HG03103 (cell line): ENCODE results near the gene C12orf60.

Source experiments
- ATAC-seq: cut with Tn5 transposase; IDR thresholded peaks from one replicate; pipeline ENCODE4 v1.9.1; 2021; ENCODE audit warnings: low read depth; ENCODE audit not compliant: unreplicated experiment

C12orf60 gene

DNA sequence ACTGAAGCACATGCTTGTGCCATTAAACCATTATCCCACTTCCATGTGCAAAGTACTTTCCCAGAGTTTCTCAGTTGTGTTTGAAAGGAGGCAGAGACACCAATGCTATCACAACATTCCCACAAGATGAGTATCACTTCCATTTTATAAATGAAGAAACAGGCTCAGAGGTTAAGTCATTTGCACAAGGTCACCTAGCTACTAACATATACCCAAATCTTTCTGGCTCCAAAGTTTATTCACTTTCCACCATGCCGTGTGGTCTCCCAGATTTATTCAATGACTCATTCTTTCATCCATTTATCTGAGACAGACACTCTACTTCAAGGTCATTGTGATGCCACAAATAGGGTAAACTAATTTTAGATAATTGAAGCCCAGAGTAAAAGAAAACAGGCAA is 30.5 kb downstream of the C12orf60 start:
- no peak for ATAC-seq

DNA sequence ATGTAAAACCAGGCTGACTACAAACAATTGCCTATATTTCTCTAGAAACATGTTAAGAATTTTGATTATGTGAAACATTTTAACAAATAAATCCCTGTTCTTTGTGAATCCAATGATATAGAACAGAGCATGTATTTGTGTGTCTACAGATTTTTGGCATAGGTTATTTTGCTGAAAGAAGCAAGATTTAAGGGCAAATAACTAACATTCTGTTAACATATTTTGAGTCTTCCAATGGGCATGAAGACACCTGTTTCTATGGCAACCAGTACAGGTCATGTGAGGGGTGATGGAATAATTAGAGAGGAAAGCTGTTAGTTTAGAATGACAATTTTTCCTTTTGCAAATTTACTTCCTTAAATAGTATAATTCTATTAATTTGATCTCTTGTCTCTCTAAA is 31.0 kb downstream of the C12orf60 start:
- ATAC-seq = no peak

DNA sequence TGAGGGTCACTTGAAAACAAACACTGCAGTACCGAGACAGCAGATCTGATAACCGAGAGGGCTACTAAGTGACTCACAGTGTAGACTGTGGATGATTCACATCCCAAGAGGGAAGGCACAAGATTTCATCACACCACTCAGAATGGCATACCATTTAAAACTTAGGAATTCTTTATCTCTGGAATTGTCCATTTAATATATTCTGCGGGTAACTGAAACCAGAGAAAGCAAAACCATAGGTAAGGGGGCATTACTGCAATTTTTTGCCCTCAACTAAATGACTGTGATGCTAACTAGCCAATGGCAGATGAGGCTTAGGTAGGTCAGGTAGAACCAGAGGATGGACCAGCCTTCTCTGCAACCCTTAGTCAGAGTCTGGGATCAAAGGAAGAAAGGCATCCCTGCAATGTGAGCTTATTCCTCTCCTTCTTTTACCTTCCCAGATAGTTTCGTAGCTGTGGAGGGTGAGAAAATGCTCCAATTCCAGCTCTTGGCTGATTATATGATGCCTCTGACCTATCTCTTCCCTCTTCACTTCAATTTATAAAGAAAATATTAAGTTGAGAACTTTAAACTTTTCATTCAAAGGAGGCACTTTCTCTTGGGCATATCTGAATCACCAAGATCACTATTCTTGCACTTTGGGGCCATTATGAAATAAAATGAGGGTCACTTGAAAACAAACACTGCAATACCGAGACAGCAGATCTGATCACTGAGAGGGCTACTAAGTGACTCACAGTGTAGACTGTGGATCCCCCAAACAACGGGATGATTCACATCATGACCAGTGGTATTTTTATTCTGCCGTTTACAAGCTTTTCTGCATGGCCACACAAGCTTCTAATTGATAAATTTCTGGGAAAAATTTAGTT is 33.1 kb downstream of the C12orf60 start:
- no peak for ATAC-seq

DNA sequence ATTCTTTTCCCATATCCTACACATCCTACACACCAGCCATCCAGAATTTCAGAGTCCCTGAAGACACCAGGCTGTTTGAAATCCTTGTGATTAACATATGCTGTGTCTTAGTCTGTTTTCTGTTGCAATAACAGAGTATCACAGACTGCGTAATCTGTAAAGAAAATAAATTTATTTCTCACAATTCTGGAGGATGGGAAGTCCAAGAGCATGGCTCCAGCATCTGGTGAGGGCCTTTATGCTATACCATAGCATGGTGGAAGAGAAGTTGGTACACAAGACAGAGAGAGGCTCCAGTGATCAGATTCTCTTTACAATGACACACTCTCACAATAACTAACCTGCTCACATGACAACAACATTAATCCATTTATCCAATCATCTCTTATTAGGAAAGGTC is 35.8 kb downstream of the C12orf60 start:
- ATAC-seq = no peak

DNA sequence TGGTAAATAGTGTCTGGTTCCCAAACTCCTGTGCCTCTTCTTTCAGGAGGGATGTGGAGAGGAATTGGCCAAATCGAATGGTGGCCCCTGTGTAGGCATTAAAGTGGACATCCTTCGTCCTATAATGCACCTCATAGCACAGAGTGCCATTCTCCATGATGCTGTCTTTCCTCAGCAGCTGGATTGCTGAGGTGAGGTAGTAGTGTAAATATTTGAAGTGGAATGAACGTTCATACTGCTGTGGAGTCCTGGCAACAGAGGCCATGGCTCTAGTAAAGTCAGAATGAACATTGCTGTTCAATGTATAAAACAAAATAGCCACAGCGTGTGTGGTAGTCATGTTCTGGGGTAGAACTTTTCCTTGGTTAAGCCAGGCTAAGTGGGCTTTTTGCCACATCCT is 37.1 kb downstream of the C12orf60 start:
- no peak for ATAC-seq

DNA sequence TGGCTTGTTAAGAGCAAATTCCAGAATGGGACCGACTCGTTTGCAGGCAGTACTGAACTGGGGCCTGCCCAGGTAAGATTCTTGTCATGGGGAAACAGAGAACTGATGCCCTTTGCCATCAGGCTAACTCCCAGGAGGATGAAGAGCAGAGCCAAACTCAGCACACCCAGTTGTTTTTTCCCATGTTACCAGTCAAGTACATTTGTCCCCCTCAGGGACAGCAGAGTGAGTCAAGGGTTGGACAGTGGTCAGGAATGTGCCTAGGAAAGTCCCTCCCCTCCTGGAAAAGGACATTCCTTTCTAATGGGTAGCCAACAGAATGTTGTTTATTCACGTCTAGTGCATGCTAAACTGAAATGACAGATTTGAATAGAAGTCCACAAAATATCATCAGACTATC is 38.3 kb downstream of the C12orf60 start:
- ATAC-seq = no peak

DNA sequence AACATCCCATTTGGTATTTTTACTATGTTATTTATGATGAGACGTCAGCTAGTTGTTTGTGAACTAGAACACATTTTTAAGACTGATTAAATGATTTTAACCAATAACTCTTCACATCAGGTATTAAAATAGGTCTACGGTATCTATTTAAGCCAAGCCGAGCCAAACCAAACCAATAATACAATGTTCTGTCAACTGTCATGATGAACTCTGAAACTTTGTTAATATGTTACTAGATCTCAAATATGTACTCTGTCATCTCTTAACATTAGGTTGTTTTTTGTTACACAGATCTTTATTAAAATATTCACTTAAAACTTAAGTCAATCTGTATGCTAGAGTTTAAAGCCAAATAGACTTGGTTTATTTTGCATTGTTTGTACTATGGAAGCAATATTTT is 38.8 kb downstream of the C12orf60 start:
- no peak for ATAC-seq

DNA sequence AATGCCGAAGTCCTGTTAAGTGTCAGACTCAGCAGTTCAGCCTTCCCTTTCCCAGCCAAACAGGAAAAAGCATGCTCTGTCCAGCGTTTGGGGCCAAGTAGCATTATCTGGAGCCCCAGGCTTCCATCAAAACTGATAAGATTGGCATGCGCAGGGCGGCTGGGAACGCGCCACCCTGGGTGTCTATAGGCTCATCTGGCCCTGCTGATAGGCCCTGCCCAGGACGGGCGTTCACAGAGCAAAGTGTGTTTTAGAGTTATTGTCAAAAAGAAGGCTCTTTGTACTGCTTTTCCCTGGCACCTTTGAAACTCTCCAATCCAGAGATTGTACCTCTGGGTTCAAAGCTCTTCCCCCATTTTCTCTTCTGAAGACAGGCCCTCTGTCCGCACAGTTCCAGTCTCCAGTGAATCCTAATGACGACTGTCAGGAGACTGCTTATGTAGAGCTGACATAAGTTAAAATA is 40.0 kb downstream of the C12orf60 start, which contains the start of gene ART4:
Gene ART4 (minus strand): TSS at position 102 of the 463 bp plus-strand sequence. CDS start 413 bp downstream, outside the sequence.
- no peak for ATAC-seq

DNA sequence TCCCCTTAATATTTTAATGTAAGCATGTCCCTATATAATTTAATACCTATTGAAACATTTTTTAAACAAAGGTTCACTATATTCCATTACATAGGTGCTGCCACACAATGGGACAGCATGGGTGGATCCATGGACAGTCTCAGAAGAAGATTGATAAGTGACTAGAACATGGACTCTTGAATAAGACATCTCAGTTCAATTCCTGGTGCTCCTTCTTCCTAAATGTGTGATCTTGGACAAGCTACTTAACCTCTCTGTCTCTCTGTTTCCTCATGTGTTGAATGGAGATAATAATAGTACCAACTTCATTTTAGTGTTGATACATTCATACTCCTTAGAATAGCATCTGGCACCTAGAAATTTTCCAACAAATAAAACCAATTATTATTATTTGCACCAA is 40.9 kb downstream of the C12orf60 start:
- ATAC-seq = no peak

DNA sequence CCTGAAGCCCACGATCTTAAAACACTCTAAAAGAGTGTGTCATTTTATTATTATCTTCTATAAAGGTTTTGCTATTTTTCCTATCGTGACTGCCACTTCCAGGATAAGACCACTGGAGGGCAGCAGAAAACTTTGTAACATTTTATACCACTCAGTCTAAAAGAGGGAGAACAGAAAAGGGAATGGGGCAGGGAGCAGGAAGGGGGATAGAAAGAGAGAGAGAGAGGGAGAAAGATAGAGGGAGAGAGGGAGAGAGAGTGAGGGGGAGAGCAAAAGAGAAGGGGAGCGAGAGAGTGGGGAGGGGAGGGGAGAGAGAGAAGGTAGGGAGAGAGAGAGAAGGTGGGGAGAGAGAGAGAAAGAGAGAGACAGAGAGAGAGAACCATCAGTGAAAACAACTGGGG is 41.9 kb downstream of the C12orf60 start:
- ATAC-seq = no peak

DNA sequence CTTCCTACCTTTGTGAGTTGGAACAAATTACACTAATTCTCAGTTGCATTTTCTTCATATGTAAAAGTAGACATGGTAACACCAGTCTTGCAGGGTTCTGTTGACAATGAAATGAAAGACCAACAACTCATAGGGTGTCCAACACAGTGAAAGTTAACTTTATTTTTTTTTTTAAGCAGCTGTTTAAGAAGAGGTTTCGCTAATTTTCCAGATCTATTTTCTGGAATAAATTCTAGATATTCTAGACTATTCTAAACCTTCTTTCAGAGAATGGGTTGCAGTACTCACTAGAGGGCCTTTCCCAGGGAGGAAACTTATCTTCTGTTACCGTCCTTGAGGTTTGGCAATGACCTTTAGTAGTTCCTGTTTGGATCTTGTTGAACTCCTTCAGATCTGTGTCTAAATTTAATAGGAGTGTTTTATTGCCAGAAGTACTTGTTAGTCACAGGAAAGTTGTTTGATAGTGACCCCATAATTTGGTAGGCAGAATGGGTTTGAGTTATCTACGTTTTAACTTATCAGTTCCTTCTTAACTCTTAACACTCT is 42.6 kb downstream of the C12orf60 start:
- ATAC-seq = no peak

DNA sequence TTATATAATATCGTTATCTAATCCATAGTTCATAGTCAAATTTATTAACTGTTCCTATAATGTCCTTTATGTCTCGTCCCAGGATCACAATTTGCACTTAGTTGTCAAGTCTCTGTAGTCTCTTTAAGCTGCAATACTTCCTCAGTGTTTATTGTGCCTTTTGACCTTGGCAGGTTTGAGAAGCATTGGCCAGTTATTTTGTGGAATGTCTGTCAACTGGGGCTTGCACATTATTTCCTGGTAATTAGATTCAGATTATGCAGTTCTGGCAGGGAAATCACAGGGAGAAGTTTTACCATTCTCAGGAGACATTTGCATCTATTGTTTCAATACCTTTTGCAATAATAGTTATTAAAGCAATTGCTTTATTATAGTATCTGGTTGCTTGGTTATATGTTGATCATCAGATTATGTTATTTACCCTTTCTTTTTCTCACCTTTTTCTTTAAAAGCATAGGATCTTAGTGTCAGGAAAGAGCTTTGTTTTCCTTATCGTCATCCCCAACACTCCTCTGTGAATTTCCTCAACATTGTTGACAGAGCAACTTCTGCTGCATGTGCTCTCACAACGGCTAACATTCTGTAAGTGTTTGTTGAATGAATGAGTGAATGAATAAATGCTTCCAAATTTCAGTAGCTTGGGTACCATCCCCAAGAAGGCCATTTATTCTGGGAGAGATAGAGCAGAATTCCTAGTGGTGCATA is 43.6 kb downstream of the C12orf60 start:
- ATAC-seq = no peak

DNA sequence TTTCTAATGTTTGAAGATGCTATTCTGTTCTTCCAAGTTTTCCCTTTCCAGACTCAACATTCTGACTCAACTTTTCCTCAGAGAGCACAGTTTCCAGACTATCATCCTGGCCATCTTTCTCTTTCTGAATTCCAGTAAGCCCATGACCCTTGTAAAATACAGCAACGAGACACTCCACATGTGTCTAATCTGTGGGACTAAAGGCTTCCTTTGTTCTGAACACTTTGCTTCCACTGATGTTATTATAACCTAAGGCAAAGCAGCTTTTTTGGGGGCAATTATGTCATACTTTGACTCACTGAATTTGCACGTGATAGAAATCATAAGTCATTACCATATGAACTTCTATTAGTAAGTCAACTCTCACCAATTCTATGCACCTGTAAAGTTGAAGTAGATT is 46.2 kb downstream of the C12orf60 start:
- ATAC-seq = no peak

DNA sequence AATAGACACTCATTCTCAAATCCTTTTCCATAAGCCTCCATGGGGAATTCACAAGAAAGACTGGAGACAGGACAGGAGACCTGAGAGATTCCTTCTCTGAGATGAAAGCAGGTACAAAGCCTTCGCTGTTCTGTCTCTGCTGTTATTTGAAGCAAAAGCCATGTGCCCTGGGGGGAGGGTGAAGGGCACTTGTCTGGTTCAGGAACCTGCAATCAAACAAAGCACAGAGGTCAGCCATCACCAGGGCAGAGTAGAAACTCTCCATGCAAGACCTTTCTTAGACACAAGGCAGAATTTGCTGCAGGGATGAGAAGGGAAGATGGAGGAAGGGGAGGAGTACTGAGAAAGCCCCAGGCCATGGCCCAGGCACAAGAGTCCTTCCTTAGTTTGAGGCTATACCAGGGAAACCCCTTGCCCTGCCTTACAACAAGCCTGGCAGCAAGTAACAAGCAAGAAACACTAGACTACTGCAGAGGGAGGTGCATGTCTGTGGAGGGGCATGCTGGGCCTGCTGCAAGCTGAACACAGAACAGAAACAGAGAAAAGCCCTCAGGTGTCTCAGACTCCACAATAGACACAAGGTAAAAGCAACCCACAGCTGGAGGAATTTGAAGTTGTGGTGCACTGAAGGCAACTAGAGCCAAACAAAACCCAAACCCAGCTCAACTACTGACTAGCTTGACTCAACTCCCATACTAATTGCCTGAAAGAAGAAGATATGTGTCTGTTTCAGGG is 47.6 kb downstream of the C12orf60 start:
- ATAC-seq = peak; percentile 63

DNA sequence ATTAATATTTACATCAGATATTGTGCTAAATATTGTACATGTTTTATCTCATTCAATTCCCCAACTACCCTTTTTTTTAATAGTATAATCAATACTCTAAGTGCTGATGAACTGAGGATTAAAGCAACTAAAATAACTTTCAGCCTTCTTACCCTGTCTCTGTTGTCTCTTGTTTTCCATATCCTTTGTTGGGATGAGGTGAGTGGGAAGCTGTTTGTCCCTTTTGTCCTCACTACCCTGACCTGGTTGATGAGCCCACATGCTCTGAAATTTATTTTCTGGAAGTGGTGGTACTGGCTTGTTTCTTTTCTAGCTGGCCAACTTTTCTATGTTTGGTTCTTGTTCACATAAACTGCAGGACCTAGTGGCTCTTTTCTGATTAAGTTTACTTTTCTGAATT is 49.4 kb downstream of the C12orf60 start:
- no peak for ATAC-seq

DNA sequence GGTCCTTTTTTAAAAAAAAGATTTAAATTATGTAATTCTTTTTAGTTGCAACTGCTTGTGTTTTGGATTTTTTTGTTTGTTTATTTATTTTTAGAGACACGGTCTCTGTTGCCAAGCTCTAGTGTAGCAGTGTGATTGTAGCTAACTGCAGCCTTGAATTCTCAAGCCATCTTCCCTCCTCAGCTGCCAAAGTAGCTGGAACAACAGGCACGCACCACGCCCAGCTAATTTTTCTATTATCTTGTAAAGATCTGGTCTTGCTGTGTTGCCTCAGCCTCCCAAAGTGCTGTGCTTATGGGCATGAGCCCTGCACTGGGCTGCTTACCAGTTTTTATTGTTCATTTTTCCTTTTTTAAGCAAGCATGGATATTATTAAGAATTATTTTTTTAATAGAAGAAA is 50.5 kb downstream of the C12orf60 start:
- no peak for ATAC-seq

DNA sequence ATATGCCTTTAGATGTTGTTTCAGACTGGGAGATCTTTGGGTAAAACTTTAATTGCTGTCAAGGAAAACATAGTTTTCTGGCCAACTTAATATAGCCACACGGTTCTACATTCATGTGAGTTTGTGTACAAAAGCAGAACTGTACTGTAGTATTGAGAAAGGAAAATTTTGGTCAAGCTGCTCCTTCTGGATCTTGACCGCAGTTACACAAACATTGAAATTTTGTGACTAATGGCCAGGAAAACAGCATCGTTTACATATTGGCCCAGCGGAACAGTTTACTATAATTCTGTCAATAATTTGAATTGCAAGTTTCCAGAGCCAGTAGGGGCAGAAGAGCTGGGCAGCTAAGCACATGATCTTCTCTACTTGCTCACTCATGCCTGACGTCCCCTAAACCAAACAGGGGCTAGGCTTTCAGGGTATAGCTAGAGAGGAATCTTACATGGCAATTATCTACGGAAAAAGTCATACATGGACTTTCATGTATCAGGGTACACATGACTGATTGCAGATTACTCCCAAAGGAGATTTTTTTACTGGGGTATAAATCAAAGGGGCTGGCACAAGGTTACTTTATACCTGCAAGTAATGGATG is 51.2 kb downstream of the C12orf60 start:
- no peak for ATAC-seq

DNA sequence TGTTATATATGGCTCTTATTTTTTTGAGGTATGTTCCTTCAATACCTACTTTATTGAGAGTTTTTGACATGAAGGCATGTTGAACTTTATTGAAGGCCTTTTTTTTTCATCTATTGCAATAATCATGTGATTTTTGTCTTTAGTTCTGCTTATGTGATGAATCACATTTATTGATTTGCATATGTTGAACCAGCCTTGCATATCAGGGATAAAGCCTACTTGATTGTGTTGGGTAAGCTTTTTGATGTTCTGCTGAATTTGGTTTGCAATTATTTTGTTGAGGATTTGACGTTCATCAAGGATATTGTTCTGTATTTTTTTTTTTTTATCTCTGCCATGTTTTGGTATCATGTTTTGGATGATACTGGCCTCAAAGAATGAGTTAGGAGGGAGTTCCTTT is 55.0 kb downstream of the C12orf60 start:
- no peak for ATAC-seq

DNA sequence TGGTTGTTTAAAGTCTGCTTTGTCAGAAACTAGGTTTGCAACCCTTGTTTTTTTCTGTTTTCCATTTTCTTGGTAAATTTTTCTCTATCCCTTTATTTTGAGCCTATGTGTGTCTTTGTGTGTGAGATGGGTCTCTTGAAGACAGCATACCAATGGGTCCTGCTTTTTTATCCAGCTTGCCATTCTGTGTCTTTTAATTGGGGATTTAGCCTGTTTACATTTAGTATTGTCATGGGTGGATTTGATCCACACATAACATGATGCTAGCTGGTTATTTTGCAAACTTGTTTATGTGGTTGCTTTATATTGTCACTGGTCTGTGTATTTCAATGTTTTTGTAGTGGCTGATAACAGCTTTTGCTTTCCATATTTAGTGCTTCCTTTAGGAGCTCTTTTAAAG is 57.0 kb downstream of the C12orf60 start:
- no peak for ATAC-seq

DNA sequence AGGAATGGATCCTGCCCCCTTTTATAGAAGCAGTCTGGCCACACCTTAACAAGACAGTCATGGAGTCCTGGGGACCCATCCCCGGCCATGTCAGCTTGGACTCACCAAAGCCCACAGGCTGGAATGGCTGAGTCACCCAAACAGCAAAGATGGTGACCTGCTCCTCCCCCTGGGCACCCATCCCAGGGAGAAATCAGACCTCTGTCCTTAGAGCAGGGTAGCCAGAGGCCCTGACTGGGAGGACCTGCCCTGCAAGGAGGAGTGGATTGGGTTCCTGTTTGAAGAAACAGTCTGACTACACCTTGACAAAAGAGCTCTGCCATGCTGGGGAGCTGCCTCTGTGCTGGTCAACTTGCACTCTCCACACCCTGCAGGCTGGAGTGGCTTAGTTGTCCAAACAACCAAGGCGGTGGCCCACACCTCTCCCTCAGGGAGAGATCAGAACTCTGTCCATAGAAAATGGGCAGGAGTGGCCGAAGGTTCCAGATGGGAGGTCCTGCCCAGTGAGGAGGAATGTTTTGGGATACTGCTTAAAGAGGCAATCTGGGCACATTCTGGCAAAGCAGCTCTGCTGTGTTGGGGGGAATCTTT is 65.5 kb downstream of the C12orf60 start:
- no peak for ATAC-seq
